Measurements from ENCODE around the gene ZNF280B. TPM values are rescaled to one million over a fixed set of nuclear protein-coding genes. Genes with fewer than 3 reads are reported as not detected.
"Not testable (repeated sequence)": the region's sequence is repeated elsewhere in the genome, so short reads cannot be mapped to it uniquely, and the experiment has no call there.

ZNF280B gene
- polyA plus RNA-seq, 1 of the 3 experiments (the other 2 are of a cell fraction): 0.82 TPM

DNA sequence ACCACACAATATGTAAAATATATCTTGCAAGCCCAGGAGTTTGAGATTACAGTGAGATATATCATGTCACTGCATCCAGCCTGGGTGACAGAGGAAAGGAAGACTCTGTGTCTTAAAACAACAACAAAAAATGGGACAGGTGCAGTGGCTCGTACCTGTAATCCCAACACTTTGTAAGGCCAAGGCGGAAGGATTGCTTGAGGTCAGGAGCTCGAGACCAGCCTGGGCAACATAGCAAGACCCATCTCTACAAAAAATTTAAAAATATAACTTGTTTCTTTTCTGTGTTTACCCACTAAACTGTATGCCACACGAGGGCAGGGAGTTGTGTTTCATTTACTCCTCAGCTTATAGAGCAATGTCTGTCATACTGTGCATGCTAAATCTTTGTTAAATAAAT, 8.4 kb upstream of the ZNF280B start (continued):
- TF ChIP-seq, protein P1, sequence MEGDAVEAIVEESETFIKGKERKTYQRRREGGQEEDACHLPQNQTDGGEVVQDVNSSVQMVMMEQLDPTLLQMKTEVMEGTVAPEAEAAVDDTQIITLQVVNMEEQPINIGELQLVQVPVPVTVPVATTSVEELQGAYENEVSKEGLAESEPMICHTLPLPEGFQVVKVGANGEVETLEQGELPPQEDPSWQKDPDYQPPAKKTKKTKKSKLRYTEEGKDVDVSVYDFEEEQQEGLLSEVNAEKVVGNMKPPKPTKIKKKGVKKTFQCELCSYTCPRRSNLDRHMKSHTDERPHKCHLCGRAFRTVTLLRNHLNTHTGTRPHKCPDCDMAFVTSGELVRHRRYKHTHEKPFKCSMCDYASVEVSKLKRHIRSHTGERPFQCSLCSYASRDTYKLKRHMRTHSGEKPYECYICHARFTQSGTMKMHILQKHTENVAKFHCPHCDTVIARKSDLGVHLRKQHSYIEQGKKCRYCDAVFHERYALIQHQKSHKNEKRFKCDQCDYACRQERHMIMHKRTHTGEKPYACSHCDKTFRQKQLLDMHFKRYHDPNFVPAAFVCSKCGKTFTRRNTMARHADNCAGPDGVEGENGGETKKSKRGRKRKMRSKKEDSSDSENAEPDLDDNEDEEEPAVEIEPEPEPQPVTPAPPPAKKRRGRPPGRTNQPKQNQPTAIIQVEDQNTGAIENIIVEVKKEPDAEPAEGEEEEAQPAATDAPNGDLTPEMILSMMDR (IDR thresholded peaks at IDR 0.05): no peak
- TF ChIP-seq TCF12 (IDR thresholded peaks at IDR 0.05) (no peak), GABPA (IDR thresholded peaks at IDR 0.05; ENCODE audit: low read depth) (no peak)

DNA sequence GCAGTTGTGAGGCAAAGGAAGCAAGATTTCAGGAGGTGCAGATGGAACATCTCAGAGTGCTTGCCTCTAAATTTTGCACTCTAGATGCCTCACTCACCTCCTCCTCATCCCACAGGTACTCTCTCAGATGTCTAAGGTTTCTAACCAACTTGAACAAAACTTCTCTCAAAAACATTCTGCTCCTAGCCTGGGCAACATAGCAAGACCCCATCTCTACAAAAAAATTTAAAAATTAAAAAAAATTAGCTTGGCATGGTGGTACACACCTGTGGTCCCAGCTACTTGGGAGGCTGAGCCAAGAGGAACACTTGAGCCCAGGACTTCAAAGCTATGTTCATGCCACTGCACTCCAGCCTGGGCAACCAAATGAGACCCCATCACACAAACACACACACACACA, 7.3 kb upstream of the ZNF280B start:
- Histone ChIP-seq H3K9me2 (no peaks in the 10 kb centered on the region), H2AFZ (ENCODE audit: low read depth) (no peak overlapping the region), H3K36me3 (replicated peaks in 1 of 2; ENCODE audit: control insufficient read depth in 1 of 2, insufficient read depth in 2 of 2, low read length in 1 of 2) (no peaks in the 10 kb centered on the region), H3K4me3 (ENCODE audit: low read depth in 2 of 2, low read length in 1 of 2) (no peak overlapping the region), H3K9me3 (no peaks in the 10 kb centered on the region), H3K27me3 (ENCODE audit: insufficient read depth) (no peaks in the 10 kb centered on the region; the same call in 1 of the 2 replicates), H3K4me1 (ENCODE audit: control insufficient read depth in 1 of 2, insufficient read depth in 2 of 2, low read depth in 1 of 2, low read length in 1 of 2) (no peaks in the 10 kb centered on the region), H3K79me2 (ENCODE audit: insufficient read depth) (no peaks in the 10 kb centered on the region), H3K27ac (ENCODE audit: low read depth in 2 of 2, low read length in 1 of 2) (no peak overlapping the region), H4K20me1 (ENCODE audit: insufficient read depth) (no peaks in the 10 kb centered on the region), H3F3A (replicated peaks; ENCODE audit: insufficient read depth) (no peaks in the 10 kb centered on the region), H3K4me2 (no peak overlapping the region), H3K9ac (no peak overlapping the region)
- CTCF ChIA-PET: interaction anchor here (1.0 kb wide), 2 partner anchors 34 to 37 kb away, joined by 3 read pairs; no protein-coding TSS in a partner anchor
- POLR2A ChIA-PET: no interaction called here
- DNase-seq: no peak
- TF ChIP-seq FOXJ3 (CRISPR knock-in tag; IDR thresholded peaks at IDR 0.05): no peak
- TF ChIP-seq CHD2 (IDR thresholded peaks at IDR 0.05; ENCODE audit: low read length, partially characterized antibody): no peak
- no peak for TF ChIP-seq MEF2A (IDR thresholded peaks at IDR 0.05; ENCODE audit: borderline replicate concordance, low read depth)
- TF ChIP-seq EP300 (IDR thresholded peaks at IDR 0.05; ENCODE audit: borderline replicate concordance in 1 of 2, low read depth in 1 of 2, low read length in 1 of 2): no peak

DNA sequence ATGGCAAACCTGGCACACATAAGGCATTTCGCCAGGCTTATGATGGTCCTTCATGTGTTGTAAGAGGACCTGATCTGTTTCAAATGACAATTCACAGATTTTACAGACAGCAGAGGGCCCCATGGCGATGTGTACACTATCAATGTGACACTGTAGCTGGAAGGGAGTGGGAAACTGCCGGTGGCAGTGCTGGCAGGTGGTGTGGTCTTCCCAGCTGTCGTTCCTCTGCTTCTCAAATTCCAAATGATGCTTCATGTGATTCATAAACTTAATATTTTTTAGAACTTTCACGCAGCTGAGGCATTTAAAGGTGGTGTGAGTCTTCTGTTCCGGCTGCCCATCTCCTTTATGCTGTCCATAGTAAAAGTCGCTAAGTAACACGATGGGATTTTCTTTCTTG, 5.9 kb upstream of the ZNF280B start:
- H4K20me1 ChIP-seq (ENCODE audit: insufficient read depth); H3K9me2 ChIP-seq; H3K4me1 ChIP-seq (ENCODE audit: control insufficient read depth in 1 of 2, insufficient read depth in 2 of 2, low read depth in 1 of 2, low read length in 1 of 2); H3K4me3 ChIP-seq (ENCODE audit: low read depth in 2 of 2, low read length in 1 of 2); H3K9ac ChIP-seq; H3K36me3 ChIP-seq (replicated peaks in 1 of 2; ENCODE audit: control insufficient read depth in 1 of 2, insufficient read depth in 2 of 2, low read length in 1 of 2); H3K27me3 ChIP-seq (ENCODE audit: insufficient read depth); H2AFZ ChIP-seq (ENCODE audit: low read depth); POLR2A ChIA-PET; H3K79me2 ChIP-seq (ENCODE audit: insufficient read depth); H3K9me3 ChIP-seq; H3F3A ChIP-seq (replicated peaks; ENCODE audit: insufficient read depth); H3K4me2 ChIP-seq; DNase-seq; H3K27ac ChIP-seq (ENCODE audit: low read depth in 2 of 2, low read length in 1 of 2): not testable (repeated sequence)
- CTCF ChIA-PET: interaction anchor here (0.8 to 1.2 kb wide), 3 partner anchors 31 to 62 kb away, joined by 3 read pairs; no protein-coding TSS in a partner anchor
- 48% methylated on average over 8 of the region's 8 CpGs for WGBS (ENCODE audit: low lambda C conversion rate)

DNA sequence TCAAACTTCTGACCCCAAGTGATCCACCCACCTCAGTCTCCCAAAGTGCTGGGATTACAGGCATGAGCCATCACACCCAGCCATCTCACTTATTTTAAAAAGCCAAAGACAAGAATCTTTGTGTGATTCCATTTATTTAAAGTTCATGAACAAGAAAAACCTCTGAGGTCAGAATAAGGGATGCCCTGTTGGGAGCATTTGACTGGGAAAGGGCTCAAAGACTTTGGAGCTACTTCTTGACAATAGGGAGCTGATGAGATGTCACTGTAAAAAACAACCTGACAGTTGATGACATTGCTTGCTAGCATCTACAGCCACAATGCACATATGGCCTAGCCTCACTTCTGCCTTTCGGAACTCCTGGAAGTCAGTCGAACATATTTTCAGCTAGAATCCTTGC, 5.1 kb upstream of the ZNF280B start:
- Histone ChIP-seq H3K9me3 (no peaks in the 10 kb centered on the region), H3K27me3 (ENCODE audit: insufficient read depth) (no peaks in the 10 kb centered on the region; the same call in 1 of the 2 replicates), H4K20me1 (ENCODE audit: insufficient read depth) (no peaks in the 10 kb centered on the region), H3K4me3 (ENCODE audit: low read depth in 2 of 2, low read length in 1 of 2) (no peak overlapping the region), H3K4me1 (ENCODE audit: control insufficient read depth in 1 of 2, insufficient read depth in 2 of 2, low read depth in 1 of 2, low read length in 1 of 2) (no peaks in the 10 kb centered on the region; a peak in 1 of 4 replicates), H3F3A (replicated peaks; ENCODE audit: insufficient read depth) (no peaks in the 10 kb centered on the region), H3K36me3 (replicated peaks in 1 of 2; ENCODE audit: control insufficient read depth in 1 of 2, insufficient read depth in 2 of 2, low read length in 1 of 2) (no peaks in the 10 kb centered on the region), H3K4me2 (no peak overlapping the region), H3K27ac (ENCODE audit: low read depth in 2 of 2, low read length in 1 of 2) (no peak overlapping the region), H2AFZ (ENCODE audit: low read depth) (no peak overlapping the region), H3K79me2 (ENCODE audit: insufficient read depth) (no peaks in the 10 kb centered on the region), H3K9me2 (no peaks in the 10 kb centered on the region), H3K9ac (no peak overlapping the region)
- CTCF ChIA-PET: interaction anchor here (1.1 kb wide), 1 partner anchor 63 kb away, joined by 3 read pairs; no protein-coding TSS in a partner anchor
- DNase-seq: no peak
- POLR2A ChIA-PET: no interaction called here
- 68% methylated on average over 2 of the region's 2 CpGs for WGBS (ENCODE audit: low lambda C conversion rate)
- TF ChIP-seq, protein P2, sequence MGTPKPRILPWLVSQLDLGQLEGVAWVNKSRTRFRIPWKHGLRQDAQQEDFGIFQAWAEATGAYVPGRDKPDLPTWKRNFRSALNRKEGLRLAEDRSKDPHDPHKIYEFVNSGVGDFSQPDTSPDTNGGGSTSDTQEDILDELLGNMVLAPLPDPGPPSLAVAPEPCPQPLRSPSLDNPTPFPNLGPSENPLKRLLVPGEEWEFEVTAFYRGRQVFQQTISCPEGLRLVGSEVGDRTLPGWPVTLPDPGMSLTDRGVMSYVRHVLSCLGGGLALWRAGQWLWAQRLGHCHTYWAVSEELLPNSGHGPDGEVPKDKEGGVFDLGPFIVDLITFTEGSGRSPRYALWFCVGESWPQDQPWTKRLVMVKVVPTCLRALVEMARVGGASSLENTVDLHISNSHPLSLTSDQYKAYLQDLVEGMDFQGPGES (IDR thresholded peaks at IDR 0.05; ENCODE audit: low read depth, low read length): no peak
- no peak for TF ChIP-seq SMC3 (IDR thresholded peaks at IDR 0.05; ENCODE audit: low read depth, low read length)
- TF ChIP-seq NFIC (IDR thresholded peaks at IDR 0.05; ENCODE audit: borderline replicate concordance): no peak
- no peak for TF ChIP-seq TCF12 (IDR thresholded peaks at IDR 0.05)
- no peak for TF ChIP-seq GABPA (IDR thresholded peaks at IDR 0.05; ENCODE audit: low read depth)
- TF ChIP-seq POLR2AphosphoS5 (IDR thresholded peaks at IDR 0.05; ENCODE audit: low read depth, low read length): no peak
- TF ChIP-seq, protein P3, sequence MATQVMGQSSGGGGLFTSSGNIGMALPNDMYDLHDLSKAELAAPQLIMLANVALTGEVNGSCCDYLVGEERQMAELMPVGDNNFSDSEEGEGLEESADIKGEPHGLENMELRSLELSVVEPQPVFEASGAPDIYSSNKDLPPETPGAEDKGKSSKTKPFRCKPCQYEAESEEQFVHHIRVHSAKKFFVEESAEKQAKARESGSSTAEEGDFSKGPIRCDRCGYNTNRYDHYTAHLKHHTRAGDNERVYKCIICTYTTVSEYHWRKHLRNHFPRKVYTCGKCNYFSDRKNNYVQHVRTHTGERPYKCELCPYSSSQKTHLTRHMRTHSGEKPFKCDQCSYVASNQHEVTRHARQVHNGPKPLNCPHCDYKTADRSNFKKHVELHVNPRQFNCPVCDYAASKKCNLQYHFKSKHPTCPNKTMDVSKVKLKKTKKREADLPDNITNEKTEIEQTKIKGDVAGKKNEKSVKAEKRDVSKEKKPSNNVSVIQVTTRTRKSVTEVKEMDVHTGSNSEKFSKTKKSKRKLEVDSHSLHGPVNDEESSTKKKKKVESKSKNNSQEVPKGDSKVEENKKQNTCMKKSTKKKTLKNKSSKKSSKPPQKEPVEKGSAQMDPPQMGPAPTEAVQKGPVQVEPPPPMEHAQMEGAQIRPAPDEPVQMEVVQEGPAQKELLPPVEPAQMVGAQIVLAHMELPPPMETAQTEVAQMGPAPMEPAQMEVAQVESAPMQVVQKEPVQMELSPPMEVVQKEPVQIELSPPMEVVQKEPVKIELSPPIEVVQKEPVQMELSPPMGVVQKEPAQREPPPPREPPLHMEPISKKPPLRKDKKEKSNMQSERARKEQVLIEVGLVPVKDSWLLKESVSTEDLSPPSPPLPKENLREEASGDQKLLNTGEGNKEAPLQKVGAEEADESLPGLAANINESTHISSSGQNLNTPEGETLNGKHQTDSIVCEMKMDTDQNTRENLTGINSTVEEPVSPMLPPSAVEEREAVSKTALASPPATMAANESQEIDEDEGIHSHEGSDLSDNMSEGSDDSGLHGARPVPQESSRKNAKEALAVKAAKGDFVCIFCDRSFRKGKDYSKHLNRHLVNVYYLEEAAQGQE (IDR thresholded peaks at IDR 0.05; ENCODE audit: low read depth, low read length): no peak

All from SK-N-SH (cell line).